ENCODE measurements around the gene TRMT10C.

GRCh38 chr3:101518421-101518871 lies 43.2 kb upstream of the TRMT10C start:
- TF ChIP-seq CTCF (IDR thresholded peaks at IDR 0.05) = no peak
- no peak for TF ChIP-seq EZH2 (IDR thresholded peaks at IDR 0.05)
- TF ChIP-seq EZH2phosphoT487 (IDR thresholded peaks at IDR 0.05) = no peak
